ENCODE data around the gene NSD1.

GRCh38 chr5:177183142-177183541 is 49.6 kb downstream of the NSD1 start:
- TF ChIP-seq CTCF (optimal IDR thresholded peaks at IDR 0.05 in 1 of 3, IDR thresholded peaks at IDR 0.05 in 1 of 3, conservative IDR thresholded peaks at IDR 0.05 in 1 of 3; ENCODE audit: extremely low read depth in 1 of 3, insufficient read depth in 2 of 3, low read length in 3 of 3) = no peak
- no peak for TF ChIP-seq EZH2 (IDR thresholded peaks at IDR 0.05; ENCODE audit: low read length)

Measured in keratinocyte (primary cell).